ENCODE data around the gene MYO18A. TPM values are rescaled to one million over a fixed set of nuclear protein-coding genes. Genes with fewer than 3 reads are reported as not detected.

MYO18A gene
- total RNA-seq, 1 donor from 2014 or later: 28.8 TPM

GRCh38 chr17:29140631-29141513, 39.3 kb downstream of the MYO18A start:
- no peaks in the 10 kb centered on the region for H3K36me3 Mint-ChIP-seq (ENCODE audit: unreplicated experiment)
- no peaks in the 10 kb centered on the region for H3K27me3 Mint-ChIP-seq (ENCODE audit: unreplicated experiment)
- H3K9me3 Mint-ChIP-seq (ENCODE audit: unreplicated experiment): no peaks in the 10 kb centered on the region
- H3K4me1 Mint-ChIP-seq (ENCODE audit: unreplicated experiment): peaks cover 33% of the 10 kb centered on the region
- H3K4me3 Mint-ChIP-seq (ENCODE audit: unreplicated experiment): no peak overlapping the region
- TF ChIP-seq CTCF (IDR thresholded peaks at IDR 0.05): no peak
- H3K27ac Mint-ChIP-seq (ENCODE audit: unreplicated experiment): peak overlapping the region; percentile 71
- no peak for DNase-seq (ENCODE audit: extremely low spot score, unreplicated experiment)

GRCh38 chr17:29140051-29140621, 40.1 kb downstream of the MYO18A start:
- Mint-ChIP-seq H3K4me1 (ENCODE audit: unreplicated experiment) (peaks cover 29% of the 10 kb centered on the region), H3K27me3 (ENCODE audit: unreplicated experiment) (no peaks in the 10 kb centered on the region), H3K36me3 (ENCODE audit: unreplicated experiment) (peaks cover 4% of the 10 kb centered on the region), H3K9me3 (ENCODE audit: unreplicated experiment) (no peaks in the 10 kb centered on the region), H3K4me3 (ENCODE audit: unreplicated experiment) (peak overlapping the region; percentile 24), H3K27ac (ENCODE audit: unreplicated experiment) (peak overlapping the region; percentile 71)
- DNase-seq (ENCODE audit: extremely low spot score, unreplicated experiment): no peak
- no peak for TF ChIP-seq CTCF (IDR thresholded peaks at IDR 0.05)

- no peak overlapping the region for H3K27ac Mint-ChIP-seq (ENCODE audit: unreplicated experiment)
- DNase-seq (ENCODE audit: extremely low spot score, unreplicated experiment): no peak
- no peaks in the 10 kb centered on the region for H3K27me3 Mint-ChIP-seq (ENCODE audit: unreplicated experiment)
- peaks cover 29% of the 10 kb centered on the region for H3K4me1 Mint-ChIP-seq (ENCODE audit: unreplicated experiment)
- no peaks in the 10 kb centered on the region for H3K9me3 Mint-ChIP-seq (ENCODE audit: unreplicated experiment)
- H3K4me3 Mint-ChIP-seq (ENCODE audit: unreplicated experiment): no peak overlapping the region
- TF ChIP-seq CTCF (IDR thresholded peaks at IDR 0.05): no peak
- peaks cover 4% of the 10 kb centered on the region for H3K36me3 Mint-ChIP-seq (ENCODE audit: unreplicated experiment)
Measured at GRCh38 chr17:29138971-29139691, 41.1 kb downstream of the MYO18A start.

GRCh38 chr17:29138184-29138955, 41.8 kb downstream of the MYO18A start:
- Mint-ChIP-seq H3K36me3 (ENCODE audit: unreplicated experiment) (peaks cover 4% of the 10 kb centered on the region), H3K4me1 (ENCODE audit: unreplicated experiment) (peaks cover 33% of the 10 kb centered on the region), H3K27me3 (ENCODE audit: unreplicated experiment) (no peaks in the 10 kb centered on the region), H3K4me3 (ENCODE audit: unreplicated experiment) (no peak overlapping the region), H3K27ac (ENCODE audit: unreplicated experiment) (no peak overlapping the region), H3K9me3 (ENCODE audit: unreplicated experiment) (no peaks in the 10 kb centered on the region)
- no peak for DNase-seq (ENCODE audit: extremely low spot score, unreplicated experiment)
- no peak for TF ChIP-seq CTCF (IDR thresholded peaks at IDR 0.05)
